ENCODE results near the gene PI4KA.

PI4KA gene

DNA sequence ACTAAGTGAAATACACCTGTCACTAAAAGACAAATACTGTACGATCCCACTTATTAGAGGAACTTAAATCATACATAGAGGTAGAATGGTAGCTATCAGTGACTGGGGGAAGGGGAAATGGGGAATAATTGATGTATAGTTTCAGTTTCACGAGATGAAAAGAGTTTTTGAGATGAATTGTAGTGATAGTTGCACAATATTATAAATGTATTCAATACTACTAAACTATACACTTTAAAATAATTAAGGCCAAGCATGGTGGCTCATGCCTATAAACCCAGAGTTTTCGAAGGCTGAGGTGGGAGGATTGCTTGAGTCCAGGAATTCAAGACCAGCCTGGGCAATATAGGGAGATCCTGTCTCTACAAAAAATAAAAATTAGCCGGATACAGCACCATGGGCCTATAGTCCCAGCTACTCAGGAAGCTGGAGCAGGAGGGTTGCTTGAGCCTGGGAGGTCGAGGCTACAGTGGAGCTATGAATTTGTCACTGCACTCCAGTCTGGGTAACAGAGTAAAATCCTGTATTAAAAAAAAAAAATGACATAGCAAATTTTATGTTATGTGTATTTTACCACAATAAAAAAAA, 44.3 kb downstream of the PI4KA start:
- DNase-seq = no peak

DNA sequence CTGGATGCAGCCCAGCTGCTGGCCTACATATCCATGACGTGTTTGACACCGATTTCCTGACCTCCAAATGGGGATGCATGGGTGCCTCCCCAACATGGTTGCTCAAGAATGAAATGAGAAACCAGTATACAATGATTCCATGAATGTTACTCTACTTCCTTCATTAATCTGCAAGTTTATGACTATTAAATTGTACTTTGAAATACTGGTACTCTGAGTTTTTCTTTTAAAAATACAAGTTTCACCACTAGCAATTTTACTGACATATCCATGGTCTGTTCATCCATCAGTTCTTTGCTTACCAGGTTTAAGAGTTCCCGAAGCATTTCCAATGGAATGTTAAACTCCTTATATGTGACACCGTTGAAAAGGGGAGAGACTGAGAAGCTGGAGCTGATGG, 45.6 kb downstream of the PI4KA start:
- no peak for DNase-seq

- no peak for DNase-seq
Measured at GRCh38 chr22:20811971-20812660, 46.5 kb downstream of the PI4KA start.

- DNase-seq = no peak
Measured at GRCh38 chr22:20811171-20811570, 47.4 kb downstream of the PI4KA start.

GRCh38 chr22:20810645-20811044, 48.0 kb downstream of the PI4KA start:
- DNase-seq = no peak

- DNase-seq = no peak
Measured at GRCh38 chr22:20809538-20810185, 48.9 kb downstream of the PI4KA start.

DNA sequence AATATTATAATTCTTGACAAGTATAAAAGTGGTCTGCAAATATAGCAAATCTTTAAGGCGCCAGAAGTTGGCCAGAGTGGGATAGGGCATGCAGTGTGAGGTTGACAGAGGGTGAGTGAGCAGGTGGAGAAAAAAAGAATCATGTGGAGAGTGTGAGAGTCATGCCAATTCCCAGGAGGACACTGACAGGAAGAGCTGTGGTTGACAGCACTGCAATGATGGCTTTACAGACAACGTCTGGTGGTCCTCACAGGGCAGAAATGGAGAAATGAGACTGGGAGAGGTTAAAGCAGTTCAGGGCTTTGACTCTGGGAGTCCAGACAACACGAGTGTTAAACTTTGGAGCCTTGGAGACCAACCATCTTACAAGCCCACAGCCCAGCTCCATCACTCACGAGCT, 49.8 kb downstream of the PI4KA start:
- DNase-seq = no peak

DNA sequence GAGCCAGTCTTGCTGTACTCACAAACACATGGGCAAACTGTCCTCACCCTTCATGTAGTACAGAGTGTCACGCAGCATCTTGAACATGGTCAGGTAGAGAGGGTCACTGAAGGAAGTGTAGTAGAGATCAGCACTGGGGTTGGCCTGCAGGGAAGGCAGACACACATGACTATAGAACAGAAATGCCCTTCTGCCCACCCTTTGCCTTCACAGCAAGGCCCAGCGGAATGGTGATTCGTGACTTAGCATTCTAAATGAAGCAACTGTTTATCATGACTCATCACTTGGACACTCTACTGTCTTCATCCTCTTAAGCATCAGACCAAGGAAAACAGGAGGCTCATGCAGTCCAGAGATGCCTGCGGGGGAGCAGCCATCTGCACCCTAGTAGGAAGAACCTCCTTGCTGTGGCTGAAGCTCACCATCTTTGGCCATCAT, 51.3 kb downstream of the PI4KA start:
- no peak for DNase-seq

DNA sequence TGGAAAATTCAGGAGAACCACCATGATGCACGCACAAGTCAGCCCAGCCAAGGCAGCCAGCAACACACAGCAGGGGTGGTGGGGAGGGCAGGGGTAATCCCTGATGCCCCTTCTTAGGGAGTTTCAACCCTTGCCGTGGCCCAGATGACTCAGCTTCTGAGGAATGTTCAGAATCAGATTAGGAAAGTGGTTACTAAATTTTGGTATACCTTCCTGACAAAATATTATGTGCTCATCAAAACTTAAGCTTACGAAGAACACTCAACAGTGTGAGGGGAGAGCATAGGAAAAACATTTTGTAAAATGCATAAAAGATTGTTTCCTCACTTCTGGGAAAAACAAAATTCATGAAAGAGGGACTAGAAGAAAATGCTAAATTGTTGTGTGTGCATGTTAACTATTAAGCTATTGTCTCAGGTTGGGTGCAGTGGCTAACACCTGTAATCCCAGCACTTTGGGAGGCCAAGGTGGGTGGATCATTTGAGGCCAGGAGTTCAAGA, 52.6 kb downstream of the PI4KA start:
- no peak for DNase-seq

DNA sequence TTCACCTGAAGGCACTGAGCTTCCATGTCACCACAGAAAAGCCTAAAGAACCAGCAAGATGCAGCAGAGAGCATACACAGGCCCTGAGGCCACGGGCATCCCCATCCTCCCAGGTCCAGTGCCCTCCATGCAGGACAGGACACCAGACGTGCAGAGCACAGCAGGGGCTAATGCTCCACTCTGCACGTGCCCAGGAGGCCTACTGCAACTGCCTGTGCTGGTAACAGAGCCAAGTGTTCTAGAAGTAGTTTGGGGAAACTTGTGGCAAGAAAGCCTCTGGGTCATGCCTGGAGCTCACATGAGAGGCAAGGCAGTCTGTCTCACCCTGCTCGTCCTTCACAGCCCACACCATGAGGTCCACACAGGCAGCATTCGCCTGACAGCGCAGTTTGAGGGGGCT, 54.0 kb downstream of the PI4KA start:
- no peak for DNase-seq

DNA sequence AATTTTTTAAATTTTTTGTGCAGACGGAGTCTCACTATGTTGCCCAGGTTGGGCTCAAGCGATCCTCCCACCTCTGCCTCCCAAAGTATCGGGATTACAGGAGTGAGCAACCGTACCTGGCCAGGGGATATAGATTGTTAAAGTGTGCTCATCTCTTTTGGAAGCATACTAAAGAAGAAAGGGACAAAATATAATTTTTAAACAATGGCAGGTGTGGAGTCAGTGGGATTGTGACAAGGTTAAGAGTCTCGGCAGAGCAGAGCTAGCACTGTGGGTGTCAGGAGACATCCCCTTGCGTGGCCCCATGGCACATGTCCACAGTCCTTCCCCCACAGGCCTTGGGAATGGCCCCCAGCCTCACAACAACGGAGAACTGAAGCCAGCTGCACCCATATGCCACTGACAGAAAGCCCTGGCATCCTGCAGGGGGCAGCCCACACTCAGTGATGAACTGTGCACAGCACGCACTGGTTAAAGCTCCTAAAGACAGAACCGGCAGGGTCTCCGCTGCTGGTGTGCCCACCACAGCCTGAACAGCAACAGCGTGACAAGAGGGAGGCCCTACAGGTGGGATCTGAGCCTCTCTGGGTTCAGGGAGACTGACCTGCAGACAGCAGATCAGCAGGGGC, 54.8 kb downstream of the PI4KA start:
- DNase-seq = no peak

DNA sequence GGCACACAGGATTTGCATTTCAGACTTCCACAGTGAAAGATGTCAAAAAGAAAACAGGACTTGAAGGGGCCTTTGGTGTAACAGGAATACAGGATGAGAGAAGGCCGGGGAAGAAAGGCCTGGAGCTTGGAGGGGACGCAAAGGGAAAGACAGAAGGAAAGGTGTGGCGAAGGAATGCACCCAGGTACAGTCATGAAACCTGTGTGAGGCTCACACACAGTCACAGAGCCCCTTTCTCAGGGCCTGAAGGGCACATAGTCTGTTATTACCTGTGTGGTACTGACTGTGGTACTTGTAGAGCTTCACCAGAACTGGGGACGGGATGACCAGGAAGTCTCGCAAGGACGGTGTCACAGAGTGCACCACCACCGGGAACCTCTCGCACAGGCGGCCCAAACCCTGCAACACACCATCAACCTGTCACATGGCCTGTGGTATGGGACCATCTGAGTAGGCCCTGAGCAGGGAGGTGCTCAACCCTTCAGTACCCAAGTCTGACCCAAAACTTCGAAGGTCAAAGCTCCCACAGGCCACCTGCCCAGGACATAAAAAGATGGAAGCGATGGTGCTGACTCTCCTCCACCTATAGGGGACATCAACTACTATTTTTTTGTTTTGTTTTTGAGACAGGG, 55.6 kb downstream of the PI4KA start:
- no peak for DNase-seq

GRCh38 chr22:20802452-20802851, 56.2 kb downstream of the PI4KA start:
- DNase-seq = no peak

DNA sequence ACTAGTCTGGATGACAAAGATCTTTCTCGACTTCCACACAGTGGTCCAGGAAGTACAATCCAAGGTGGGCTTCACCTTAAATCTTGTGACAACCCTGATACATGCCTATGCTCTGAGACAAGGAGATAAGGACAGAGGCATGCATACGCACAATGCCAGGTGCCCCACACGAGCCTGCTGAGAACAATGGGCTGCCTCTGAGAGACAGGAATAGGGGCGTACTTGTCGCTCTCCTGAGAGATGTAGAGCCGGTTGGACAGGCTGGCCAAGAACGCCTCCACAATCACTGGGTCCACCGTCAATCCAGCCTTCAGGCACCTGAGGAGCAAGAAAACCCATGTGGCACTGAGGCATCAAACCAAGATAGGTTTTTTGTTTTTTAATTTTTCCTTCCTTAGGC, 59.2 kb downstream of the PI4KA start:
- DNase-seq = no peak

GRCh38 chr22:20798974-20799373, 59.6 kb downstream of the PI4KA start:
- DNase-seq = no peak

DNA sequence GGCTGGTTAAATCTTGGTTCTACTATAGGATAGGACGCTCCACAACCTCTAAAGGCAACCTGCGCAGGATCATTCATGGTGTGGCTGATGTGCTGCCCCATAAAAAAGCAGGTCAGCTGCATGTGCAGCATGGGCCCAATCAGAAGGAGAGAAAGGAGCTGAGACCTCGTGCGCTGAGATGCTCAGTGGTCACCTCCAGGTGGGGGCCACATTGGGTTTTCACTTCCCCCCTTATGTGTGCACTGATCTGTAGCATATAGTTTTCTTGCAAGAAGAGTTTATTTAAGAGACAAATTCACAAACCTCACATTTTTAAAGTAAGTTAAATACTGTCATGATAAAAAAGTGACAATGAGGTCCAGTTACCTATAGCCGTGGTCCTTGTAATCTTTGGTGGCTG, 60.4 kb downstream of the PI4KA start:
- no peak for DNase-seq

DNA sequence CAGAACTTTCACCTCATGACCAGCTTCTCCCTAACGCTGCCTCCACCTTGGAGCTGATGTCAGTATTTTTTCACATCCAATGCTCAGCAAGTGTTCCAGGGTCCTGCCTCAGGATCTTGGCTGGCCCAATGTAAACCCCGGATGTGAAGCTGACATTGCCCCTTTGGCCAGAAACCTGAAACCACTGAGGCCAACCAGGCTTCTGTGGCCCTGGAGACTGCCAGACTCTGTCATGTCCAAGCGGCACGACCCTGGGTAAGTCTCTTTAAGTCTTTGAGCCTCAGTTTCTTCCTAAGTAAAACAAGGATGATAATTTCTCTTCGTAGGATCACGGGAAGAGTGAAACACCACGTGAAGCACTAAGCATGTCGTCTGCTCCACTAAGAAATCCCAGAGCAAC, 61.9 kb downstream of the PI4KA start:
- no peak for DNase-seq

GRCh38 chr22:20794650-20795413, 63.8 kb downstream of the PI4KA start:
- no peak for DNase-seq

DNA sequence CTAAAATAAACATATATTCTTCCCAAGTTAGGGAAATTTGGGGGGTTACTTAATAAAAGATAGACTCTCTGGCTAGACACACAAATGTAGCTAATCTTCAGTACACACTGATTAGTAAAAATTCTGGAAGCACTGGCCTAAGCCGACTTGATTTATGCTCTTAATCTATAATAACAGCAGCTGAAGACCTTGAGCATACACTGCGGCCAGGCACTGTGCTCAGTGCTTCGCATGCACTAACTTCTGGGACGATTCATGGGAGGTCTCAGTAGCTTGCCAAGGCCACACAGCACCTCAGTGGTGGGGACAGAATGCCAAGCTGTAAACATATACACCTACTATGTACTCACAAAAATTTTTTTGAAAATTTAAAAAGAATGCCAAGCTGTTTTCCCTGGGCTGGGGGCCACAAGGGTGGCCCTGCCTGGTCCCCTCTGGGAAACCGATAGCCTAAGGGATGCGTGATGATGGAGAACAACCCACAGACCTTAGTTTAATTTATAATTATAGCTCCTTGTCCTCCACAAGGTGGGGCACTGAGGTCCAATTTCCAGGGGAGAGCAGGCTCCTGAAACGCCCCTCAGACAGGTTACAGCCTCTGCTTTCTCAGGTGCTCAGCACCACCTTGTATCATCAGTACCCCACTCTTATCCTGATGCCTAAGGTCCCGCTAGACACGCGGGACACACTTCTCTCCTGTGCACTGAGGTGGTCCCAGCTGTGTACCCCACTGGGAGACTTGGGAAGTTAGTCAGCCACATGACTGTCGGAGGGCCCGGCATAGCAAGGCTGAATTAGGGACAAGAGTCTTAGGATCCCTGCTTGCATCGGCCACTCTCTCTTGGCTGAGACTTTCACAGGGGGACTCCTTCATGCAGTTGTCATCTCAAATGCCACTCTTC, 64.6 kb downstream of the PI4KA start:
- no peak for DNase-seq

- no peak for DNase-seq
Measured at GRCh38 chr22:20792966-20793728, 65.5 kb downstream of the PI4KA start.

Measured in GF-D8 (cell line).